GM12878 (cell line): ENCODE results near the gene RAI14. TPM values are rescaled to one million over a fixed set of nuclear protein-coding genes. Genes with fewer than 3 reads are reported as not detected.

Experiments used
- ATAC-seq: fragments of 200-7000 bp; cut with Tn5 transposase; 3 replicates; pipeline ENCODE4 v1.9.1; 2020; ENCODE audit warnings: mild to moderate bottlenecking, moderate library complexity
- BruUV-seq: library from RNA; stranded (reverse); fragments of 400-500 nt; replicated peaks from 2 replicates; lab custom pipeline; 2021; lab: Mats Ljungman, UMichigan
- CTCF ChIA-PET: fragments of 300-600 bp; sonication (Branson Sonifier 250); formaldehyde crosslinking; extraction: SDS; loops from one replicate; lab custom pipeline; 2021; ENCODE audit warnings: inconsistent platforms; lab: Yijun Ruan, JAX
- POLR2A ChIA-PET: fragments of 350-600 bp; formaldehyde crosslinking; extraction: SDS; loops from one replicate; lab custom pipeline; 2021; ENCODE audit warnings: inconsistent platforms; lab: Charles Lee
- RAD21 ChIA-PET: fragments of 300-600 bp; sonication (Branson Sonifier 250); formaldehyde crosslinking; loops from one replicate; lab custom pipeline; 2023; ENCODE audit warnings: antibody characterized with exemption; ENCODE audit not compliant: unreplicated experiment; lab: Charles Lee
- SMC1A ChIA-PET: fragments of 300-600 bp; sonication (Branson Sonifier 250); formaldehyde crosslinking; loops from one replicate; lab custom pipeline; 2023; ENCODE audit not compliant: unreplicated experiment, uncharacterized antibody; lab: Charles Lee
- DNase-seq: peaks from one replicate; pipeline ENCODE4 v3.0.0-alpha.2; 2011; ENCODE audit warnings: low read depth, low spot score
- FAIRE-seq: peaks from 3 replicates; lab custom pipeline; 2011; peaks lifted over from hg19 to GRCh38; lab: Jason Lieb, UNC
- H2AFZ ChIP-seq: 2 replicates; pipeline ENCODE4 v1.6.0; 2011; ENCODE audit warnings: low read depth, low read length, control low read depth; ENCODE audit not compliant: control insufficient read depth
- H3K27ac ChIP-seq: 2 replicates; pipeline ENCODE4 v1.5.1; 2011; ENCODE audit warnings: control low read depth; ENCODE audit not compliant: control insufficient read depth, insufficient read depth
- H3K27me3 ChIP-seq, 2 experiments: replicated peaks in 1 of 2; 2 replicates each; pipeline versions ENCODE4 v1.6.0 to v1.6.1; 2011; ENCODE audit warnings: low read length in 1 of 2; ENCODE audit not compliant: control insufficient read depth in 2 of 2, insufficient read depth in 2 of 2
- H3K36me3 ChIP-seq, 2 experiments: 2 replicates each; pipeline ENCODE4 v1.5.1; 2011; ENCODE audit warnings: low read length in 1 of 2; ENCODE audit not compliant: control insufficient read depth in 2 of 2, insufficient read depth in 2 of 2
- H3K4me1 ChIP-seq: 2 replicates; pipeline ENCODE4 v1.6.1; 2011; ENCODE audit warnings: mild to moderate bottlenecking, low read length, moderate library complexity, mixed read lengths; ENCODE audit not compliant: control insufficient read depth, insufficient read depth
- H3K4me2 ChIP-seq: 2 replicates; pipeline ENCODE4 v1.6.0; 2011; ENCODE audit warnings: control low read depth; ENCODE audit not compliant: control insufficient read depth, insufficient read depth
- H3K4me3 ChIP-seq: fragments of 200-600 bp; sonication (generic); 2 replicates; pipeline ENCODE4 v1.5.1; 2016
- H3K79me2 ChIP-seq: 2 replicates; pipeline ENCODE4 v1.6.0; 2011; ENCODE audit warnings: low read length; ENCODE audit not compliant: control insufficient read depth, insufficient read depth
- H3K9ac ChIP-seq: 2 replicates; pipeline ENCODE4 v1.8.0; 2011; ENCODE audit warnings: low read length, control low read depth, mixed read lengths; ENCODE audit not compliant: control insufficient read depth, insufficient read depth
- H3K9me3 ChIP-seq: replicated peaks from 3 replicates; pipeline ENCODE4 v1.5.1; 2011; ENCODE audit warnings: mild to moderate bottlenecking, low read length; ENCODE audit not compliant: control insufficient read depth, insufficient read depth
- H4K20me1 ChIP-seq: 2 replicates; pipeline ENCODE4 v1.6.0; 2011; ENCODE audit not compliant: control insufficient read depth, insufficient read depth
- CBFB ChIP-seq: IDR thresholded peaks from 2 replicates; pipeline ENCODE4 v1.6.1; 2016; ENCODE audit warnings: antibody characterized with exemption, low read depth
- CREB1 ChIP-seq: IDR thresholded peaks from 2 replicates; pipeline ENCODE4 v1.6.1; 2012; ENCODE audit warnings: low read depth, mild to moderate bottlenecking, inconsistent platforms
- HDAC6 ChIP-seq: fragments of 200-600 bp; sonication (generic); IDR thresholded peaks from one replicate; pipeline ENCODE4 v1.8.0; 2017; ENCODE audit warnings: antibody characterized with exemption; ENCODE audit not compliant: unreplicated experiment
- HSF1 ChIP-seq: fragments of 150-350 bp; IDR thresholded peaks from 2 replicates; pipeline ENCODE4 v1.6.1; 2014; ENCODE audit warnings: mild to moderate bottlenecking, low read depth, low read length
- MLLT1 ChIP-seq: fragments of 450-650 bp; IDR thresholded peaks from 2 replicates; pipeline ENCODE4 v1.6.1; 2016; ENCODE audit warnings: mild to moderate bottlenecking
- MXI1 ChIP-seq: fragments of 150-350 bp; IDR thresholded peaks from 2 replicates; pipeline ENCODE4 v1.6.1; 2011; ENCODE audit warnings: low read depth, mild to moderate bottlenecking, inconsistent platforms, low read length, improper control_type of control experiment
- MYC ChIP-seq: IDR thresholded peaks from 2 replicates; pipeline ENCODE4 v1.6.1; 2011; ENCODE audit warnings: mild to moderate bottlenecking, low read length, moderate library complexity, inconsistent platforms; ENCODE audit not compliant: insufficient read depth, insufficient replicate concordance, insufficient read length, severe bottlenecking
- SUPT20H ChIP-seq: IDR thresholded peaks from 2 replicates; pipeline ENCODE4 v1.6.1; 2011; ENCODE audit warnings: low read depth, mild to moderate bottlenecking, low read length, moderate library complexity, borderline replicate concordance; ENCODE audit not compliant: control insufficient read depth
- SUZ12 ChIP-seq: fragments of 200-600 bp; sonication (generic); IDR thresholded peaks from one replicate; pipeline ENCODE4 v1.6.1; 2018; ENCODE audit warnings: antibody characterized with exemption, mild to moderate bottlenecking; ENCODE audit not compliant: unreplicated experiment
- USF2 ChIP-seq: IDR thresholded peaks from 2 replicates; pipeline ENCODE4 v1.6.1; 2011; ENCODE audit warnings: low read depth, low read length, improper control_type of control experiment, borderline replicate concordance
- ZBED1 ChIP-seq: IDR thresholded peaks from 2 replicates; pipeline ENCODE4 v1.6.1; 2016; ENCODE audit warnings: borderline replicate concordance
- WGBS: methylation state at CpG from one replicate; pipeline ENCODE4 v1.1.6; 2016; ENCODE audit warnings: low lambda C conversion rate; ENCODE audit not compliant: insufficient replicate concordance, insufficient coverage; ENCODE audit errors: missing lambda C conversion rate; 5-methylcytosine and 5-hydroxymethylcytosine counted together
- in situ Hi-C: fragments of 300-500 bp; cut with MboI; formaldehyde crosslinking; loops from 9 replicates; pipeline ENCODE4 v1.14.3; 2018; ENCODE audit warnings: mixed read lengths
- intact Hi-C: fragments of 100-400 bp; cut with micrococcal nuclease; formaldehyde crosslinking; loops from one replicate; pipeline ENCODE4 v1.14.2; 2022; ENCODE audit not compliant: unreplicated experiment
- polyA plus RNA-seq, 11 experiments: library from polyadenylated mRNA; depleted of rRNA in 4 of 11; unstranded in 6 of 11; stranded (reverse) in 5 of 11; fragments of >200 nt; fragmentation: Nextera tagmentation in 4 of 11; fragmentation: Illumina TruSeq in 1 of 11; extraction: Ambion mirVana in 4 of 11; extraction: Trizol in 1 of 11; gene quantifications; 1 replicate in 1 of 11; 2 replicates in 10 of 11; pipeline versions ENCODE4 v1.2.1 to v1.2.3, GENCODE V29; 2011 to 2016; ENCODE audit warnings: inconsistent platforms in 2 of 11, missing spikeins in 2 of 11, low read depth in 1 of 11
- total RNA-seq, 4 experiments: library from RNA; depleted of rRNA in 3 of 4; stranded (reverse); fragments of >200 nt in 3 of 4; fragmentation: Illumina TruSeq in 1 of 4; extraction: Trizol in 1 of 4; gene quantifications; 2 replicates each; pipeline versions ENCODE4 v1.2.1 to v1.2.3, GENCODE V29; 2013 to 2021
- TF ChIP-seq, protein P1 (sequence below): fragments of 450-650 bp; IDR thresholded peaks from 2 replicates; pipeline ENCODE4 v1.6.1; 2018; ENCODE audit warnings: mild to moderate bottlenecking, low read depth, moderate library complexity; ENCODE audit not compliant: partially characterized antibody

Gene RAI14
- total and polyA plus RNA-seq, 10 of the 15 experiments (the other 5 are each of a cell fraction or from before 2014, with no cell fraction given): 0.18 to 4.6 (median 1.9) TPM

GRCh38 chr5:34865091-34865490 is 209.0 kb downstream of the RAI14 start (continued):
- TF ChIP-seq, protein P1, sequence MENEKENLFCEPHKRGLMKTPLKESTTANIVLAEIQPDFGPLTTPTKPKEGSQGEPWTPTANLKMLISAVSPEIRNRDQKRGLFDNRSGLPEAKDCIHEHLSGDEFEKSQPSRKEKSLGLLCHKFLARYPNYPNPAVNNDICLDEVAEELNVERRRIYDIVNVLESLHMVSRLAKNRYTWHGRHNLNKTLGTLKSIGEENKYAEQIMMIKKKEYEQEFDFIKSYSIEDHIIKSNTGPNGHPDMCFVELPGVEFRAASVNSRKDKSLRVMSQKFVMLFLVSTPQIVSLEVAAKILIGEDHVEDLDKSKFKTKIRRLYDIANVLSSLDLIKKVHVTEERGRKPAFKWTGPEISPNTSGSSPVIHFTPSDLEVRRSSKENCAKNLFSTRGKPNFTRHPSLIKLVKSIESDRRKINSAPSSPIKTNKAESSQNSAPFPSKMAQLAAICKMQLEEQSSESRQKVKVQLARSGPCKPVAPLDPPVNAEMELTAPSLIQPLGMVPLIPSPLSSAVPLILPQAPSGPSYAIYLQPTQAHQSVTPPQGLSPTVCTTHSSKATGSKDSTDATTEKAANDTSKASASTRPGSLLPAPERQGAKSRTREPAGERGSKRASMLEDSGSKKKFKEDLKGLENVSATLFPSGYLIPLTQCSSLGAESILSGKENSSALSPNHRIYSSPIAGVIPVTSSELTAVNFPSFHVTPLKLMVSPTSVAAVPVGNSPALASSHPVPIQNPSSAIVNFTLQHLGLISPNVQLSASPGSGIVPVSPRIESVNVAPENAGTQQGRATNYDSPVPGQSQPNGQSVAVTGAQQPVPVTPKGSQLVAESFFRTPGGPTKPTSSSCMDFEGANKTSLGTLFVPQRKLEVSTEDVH: no peak

DNA sequence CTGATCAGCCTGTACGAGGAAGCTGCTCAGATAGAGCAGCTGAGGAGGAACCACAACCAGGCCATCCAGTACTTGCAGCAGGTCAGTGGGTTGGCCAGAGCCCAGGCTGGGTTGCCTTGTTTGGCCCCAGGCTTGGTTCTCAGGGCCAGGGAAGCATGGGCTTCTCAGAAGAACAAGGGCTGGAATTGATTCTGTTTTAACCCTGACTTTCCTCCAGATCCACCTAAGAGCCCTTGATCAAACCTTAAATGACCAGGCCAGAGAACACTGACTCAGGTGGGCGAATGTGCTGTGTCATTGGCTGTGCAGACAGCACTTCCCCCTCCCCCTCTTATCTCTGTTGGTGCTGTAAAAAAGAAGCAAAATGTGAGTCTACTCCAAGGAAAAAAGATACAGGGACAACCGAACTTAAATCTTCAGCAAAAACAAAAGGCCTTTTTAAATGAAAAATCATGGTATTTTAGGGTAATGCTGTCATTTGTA is 210.9 kb downstream of the RAI14 start:
- no peaks in the 10 kb centered on the region for H3K27me3 ChIP-seq
- H2AFZ ChIP-seq: no peak overlapping the region
- RAD21 ChIA-PET: no interaction called here
- no TSS peak for BruUV-seq
- SMC1A ChIA-PET: no interaction called here
- intact Hi-C loops: no loop called here
- ATAC-seq (no peak), DNase-seq (no peak), FAIRE-seq (no peak)
- H3K36me3 ChIP-seq: no peaks in the 10 kb centered on the region
- H3K9ac ChIP-seq: no peak overlapping the region
- H3K9me3 ChIP-seq: no peaks in the 10 kb centered on the region
- no peak overlapping the region for H3K4me2 ChIP-seq
- H4K20me1 ChIP-seq: no peaks in the 10 kb centered on the region
- H3K79me2 ChIP-seq: no peaks in the 10 kb centered on the region
- no peak overlapping the region for H3K4me3 ChIP-seq
- H3K4me1 ChIP-seq: no peaks in the 10 kb centered on the region
- H3K27ac ChIP-seq: no peak overlapping the region
- in situ Hi-C loops: loop anchor here (25.0 kb wide), 1 partner anchor 680 kb away; no protein-coding TSS in a partner anchor
- POLR2A ChIA-PET: no interaction called here
- CTCF ChIA-PET: interaction anchor here (0.5 kb wide), 1 partner anchor 1204 kb away, joined by 4 read pairs; no protein-coding TSS in a partner anchor
- WGBS: 16% methylated on average over 3 of the region's 3 CpGs
- TF ChIP-seq HDAC6 (no peak), ZBED1 (no peak), MLLT1 (no peak), HSF1 (no peak), MYC (no peak), SUZ12 (no peak), SUPT20H (no peak), USF2 (no peak), MXI1 (no peak), CBFB (no peak), CREB1 (no peak)
